Gastroesophageal sphincter (tissue), 3 donors: ENCODE measurements around the gene SMYD2.

Experiments
- EP300 ChIP-seq: sonication (generic); formaldehyde crosslinking; IDR thresholded peaks from one replicate; pipeline ENCODE4 v1.6.1; 2017; ENCODE audit warnings: antibody characterized with exemption, mild to moderate bottlenecking
- POLR2A ChIP-seq, 2 donors: fragments of 450-650 bp; IDR thresholded peaks; one replicate each; pipeline ENCODE4 v1.6.1; 2017; ENCODE audit warnings: antibody characterized with exemption in 2 of 2, mild to moderate bottlenecking in 2 of 2, moderate library complexity in 1 of 2
- POLR2AphosphoS5 ChIP-seq: sonication (generic); formaldehyde crosslinking; IDR thresholded peaks from one replicate; pipeline ENCODE4 v1.6.1; 2017; ENCODE audit warnings: antibody characterized with exemption
- TF ChIP-seq, protein P1 (sequence below), 4 experiments: fragments of 200-600 bp in 2 of 4; fragments of 450-650 bp in 2 of 4; sonication (generic) in 1 of 4; IDR thresholded peaks; one replicate each; pipeline ENCODE4 v1.5.1; 2017 to 2019; ENCODE audit warnings: antibody characterized with exemption in 4 of 4, mild to moderate bottlenecking in 2 of 4, moderate library complexity in 2 of 4

DNA sequence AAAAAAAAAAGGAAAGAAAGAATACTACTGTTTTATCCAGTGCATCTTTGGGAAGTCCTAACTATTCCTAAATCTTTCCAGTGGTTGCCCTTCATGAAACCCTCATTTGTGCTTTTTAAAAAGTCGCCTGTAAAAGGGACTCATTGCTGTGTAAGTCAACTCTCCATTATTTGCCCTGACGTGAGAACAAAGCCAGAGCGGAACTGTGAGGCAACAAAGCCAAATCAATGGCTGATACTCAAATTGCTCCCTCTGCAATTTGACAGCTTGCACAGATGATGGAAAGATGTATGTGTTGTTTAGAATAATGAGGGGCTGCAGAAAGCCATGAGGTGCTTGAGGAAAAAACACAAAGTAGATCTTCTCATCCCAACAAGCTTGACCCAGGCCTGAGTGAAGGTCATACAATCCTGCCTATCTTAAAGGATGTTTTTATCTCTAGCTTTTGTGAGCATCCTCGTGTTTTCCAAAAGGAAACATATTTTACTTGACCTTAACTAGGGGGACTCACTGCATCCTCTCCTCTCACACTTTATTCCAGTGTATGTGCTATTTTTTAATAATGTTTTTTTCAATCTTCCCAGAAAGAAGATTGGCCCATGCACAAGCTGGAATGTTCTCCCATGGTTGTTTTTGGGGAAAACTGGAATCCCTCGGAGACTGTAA lies 33.4 kb downstream of the SMYD2 start:
- TF ChIP-seq, protein P1, sequence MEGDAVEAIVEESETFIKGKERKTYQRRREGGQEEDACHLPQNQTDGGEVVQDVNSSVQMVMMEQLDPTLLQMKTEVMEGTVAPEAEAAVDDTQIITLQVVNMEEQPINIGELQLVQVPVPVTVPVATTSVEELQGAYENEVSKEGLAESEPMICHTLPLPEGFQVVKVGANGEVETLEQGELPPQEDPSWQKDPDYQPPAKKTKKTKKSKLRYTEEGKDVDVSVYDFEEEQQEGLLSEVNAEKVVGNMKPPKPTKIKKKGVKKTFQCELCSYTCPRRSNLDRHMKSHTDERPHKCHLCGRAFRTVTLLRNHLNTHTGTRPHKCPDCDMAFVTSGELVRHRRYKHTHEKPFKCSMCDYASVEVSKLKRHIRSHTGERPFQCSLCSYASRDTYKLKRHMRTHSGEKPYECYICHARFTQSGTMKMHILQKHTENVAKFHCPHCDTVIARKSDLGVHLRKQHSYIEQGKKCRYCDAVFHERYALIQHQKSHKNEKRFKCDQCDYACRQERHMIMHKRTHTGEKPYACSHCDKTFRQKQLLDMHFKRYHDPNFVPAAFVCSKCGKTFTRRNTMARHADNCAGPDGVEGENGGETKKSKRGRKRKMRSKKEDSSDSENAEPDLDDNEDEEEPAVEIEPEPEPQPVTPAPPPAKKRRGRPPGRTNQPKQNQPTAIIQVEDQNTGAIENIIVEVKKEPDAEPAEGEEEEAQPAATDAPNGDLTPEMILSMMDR (IDR thresholded peaks at IDR 0.05): no peak
- TF ChIP-seq POLR2AphosphoS5 (no peak), EP300 (no peak), POLR2A (IDR thresholded peaks at IDR 0.05) (no peak)
